ENCODE measurements around the gene C1orf159.

Gene C1orf159

GRCh38 chr1:1054971-1055370, 60.9 kb downstream of the C1orf159 start:
- Histone ChIP-seq H3K4me3 (no peak overlapping the region), H3K27ac (no peak overlapping the region)
- no peak for DNase-seq (ENCODE audit: low spot score)
- TF ChIP-seq, protein P1, sequence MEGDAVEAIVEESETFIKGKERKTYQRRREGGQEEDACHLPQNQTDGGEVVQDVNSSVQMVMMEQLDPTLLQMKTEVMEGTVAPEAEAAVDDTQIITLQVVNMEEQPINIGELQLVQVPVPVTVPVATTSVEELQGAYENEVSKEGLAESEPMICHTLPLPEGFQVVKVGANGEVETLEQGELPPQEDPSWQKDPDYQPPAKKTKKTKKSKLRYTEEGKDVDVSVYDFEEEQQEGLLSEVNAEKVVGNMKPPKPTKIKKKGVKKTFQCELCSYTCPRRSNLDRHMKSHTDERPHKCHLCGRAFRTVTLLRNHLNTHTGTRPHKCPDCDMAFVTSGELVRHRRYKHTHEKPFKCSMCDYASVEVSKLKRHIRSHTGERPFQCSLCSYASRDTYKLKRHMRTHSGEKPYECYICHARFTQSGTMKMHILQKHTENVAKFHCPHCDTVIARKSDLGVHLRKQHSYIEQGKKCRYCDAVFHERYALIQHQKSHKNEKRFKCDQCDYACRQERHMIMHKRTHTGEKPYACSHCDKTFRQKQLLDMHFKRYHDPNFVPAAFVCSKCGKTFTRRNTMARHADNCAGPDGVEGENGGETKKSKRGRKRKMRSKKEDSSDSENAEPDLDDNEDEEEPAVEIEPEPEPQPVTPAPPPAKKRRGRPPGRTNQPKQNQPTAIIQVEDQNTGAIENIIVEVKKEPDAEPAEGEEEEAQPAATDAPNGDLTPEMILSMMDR (IDR thresholded peaks at IDR 0.05): no peak

DNA sequence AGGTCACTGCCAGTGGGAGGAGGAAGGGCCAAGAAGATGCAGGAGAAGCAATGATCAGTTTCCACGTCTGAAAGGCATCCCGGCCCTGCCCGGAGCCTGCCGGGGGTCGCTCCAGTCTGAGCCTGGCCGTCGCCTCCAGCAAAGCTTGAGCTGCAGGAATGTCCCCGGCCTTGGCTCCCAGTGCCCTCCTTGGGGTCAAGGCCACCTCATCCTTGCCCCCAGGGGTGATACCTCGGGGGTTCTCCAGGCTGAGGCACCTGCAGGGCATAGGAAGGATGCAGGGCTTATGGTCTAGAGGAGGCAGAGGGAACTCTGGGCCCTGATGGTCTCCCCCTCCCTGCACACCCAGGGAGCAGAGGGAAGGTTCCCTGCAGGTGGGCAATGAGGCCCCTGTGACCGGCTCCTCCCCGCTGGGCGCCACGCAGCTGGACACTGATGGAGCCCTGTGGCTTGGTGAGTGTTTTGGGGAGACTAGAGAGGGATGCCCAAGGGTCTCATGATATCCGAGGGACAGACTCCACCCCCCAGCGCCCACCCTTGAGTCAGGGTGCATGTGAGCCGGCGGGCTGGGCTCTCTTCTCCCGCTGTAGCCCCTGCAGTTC, 61.7 kb downstream of the C1orf159 start:
- H3K27ac ChIP-seq: no peak overlapping the region
- no peak overlapping the region for H3K4me3 ChIP-seq
- TF ChIP-seq, protein P1 (IDR thresholded peaks at IDR 0.05): no peak
- DNase-seq (ENCODE audit: low spot score): no peak

GRCh38 chr1:1053682-1054081, 62.2 kb downstream of the C1orf159 start:
- TF ChIP-seq, protein P1 (IDR thresholded peaks at IDR 0.05): no peak
- Histone ChIP-seq H3K27ac (no peak overlapping the region), H3K4me3 (no peak overlapping the region)
- no peak for DNase-seq (ENCODE audit: low spot score)

DNA sequence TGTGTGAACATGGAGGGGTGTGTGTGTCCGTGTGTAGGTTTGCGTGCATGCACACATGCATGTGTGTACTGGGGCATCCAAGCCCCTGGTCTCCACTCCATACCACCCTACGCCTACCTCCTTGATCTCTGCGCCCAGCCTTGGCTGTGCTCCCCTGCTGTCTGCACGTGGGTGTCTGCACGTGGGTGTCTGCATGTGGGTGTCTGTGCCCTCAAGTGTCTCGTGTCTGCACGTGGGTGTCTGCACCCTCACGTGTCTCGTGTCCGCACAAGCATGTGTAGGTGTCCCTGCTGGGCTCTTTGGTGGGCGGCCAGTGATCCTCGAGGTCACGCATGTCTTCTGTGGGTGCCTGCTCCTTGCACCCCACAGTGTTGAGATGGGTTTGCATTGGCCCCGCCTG, 62.9 kb downstream of the C1orf159 start:
- TF ChIP-seq, protein P1 (IDR thresholded peaks at IDR 0.05): no peak
- H3K4me3 ChIP-seq: no peak overlapping the region
- H3K27ac ChIP-seq: no peak overlapping the region
- DNase-seq (ENCODE audit: low spot score): no peak

DNA sequence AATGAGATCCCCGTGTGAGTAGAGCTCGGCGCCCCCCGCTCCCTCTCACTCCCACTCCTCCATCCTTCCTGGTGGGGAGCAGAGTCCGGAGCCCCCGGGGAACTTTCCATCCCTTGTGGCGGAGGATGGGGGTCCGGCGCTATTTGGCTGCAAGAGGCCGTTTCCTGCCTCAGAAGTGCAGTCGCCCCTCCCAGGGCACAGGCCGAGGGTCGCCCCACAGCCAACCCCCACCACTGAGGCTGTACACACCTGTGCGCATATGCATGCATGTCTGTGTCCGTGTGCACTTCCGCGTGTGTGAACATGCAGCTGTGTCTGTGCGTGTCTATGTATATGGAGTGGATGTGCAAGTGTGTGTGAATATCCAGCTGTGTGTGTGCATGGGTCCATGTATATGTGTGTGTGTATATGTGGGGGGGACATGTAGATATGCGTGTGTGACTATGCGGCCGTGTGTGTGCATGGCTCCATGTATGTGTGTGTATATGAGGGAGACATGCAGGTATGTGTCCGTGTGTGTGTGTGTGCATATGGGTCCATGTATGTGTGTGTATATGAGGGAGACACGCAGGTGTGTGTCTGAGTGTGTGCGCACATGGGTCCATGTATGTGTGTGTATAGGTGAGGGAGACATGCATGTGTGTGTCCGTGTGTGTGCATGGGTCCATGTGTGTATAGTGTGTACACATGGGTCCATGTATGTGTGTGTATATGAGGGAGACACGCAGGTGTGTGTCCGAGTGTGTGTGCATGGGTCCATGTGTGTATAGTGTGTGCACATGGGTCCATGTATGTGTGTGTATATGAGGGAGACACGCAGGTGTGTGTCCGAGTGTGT, 63.7 kb downstream of the C1orf159 start:
- no peak overlapping the region for H3K4me3 ChIP-seq
- H3K27ac ChIP-seq: no peak overlapping the region
- DNase-seq (ENCODE audit: low spot score): no peak
- TF ChIP-seq, protein P1 (IDR thresholded peaks at IDR 0.05): no peak

DNA sequence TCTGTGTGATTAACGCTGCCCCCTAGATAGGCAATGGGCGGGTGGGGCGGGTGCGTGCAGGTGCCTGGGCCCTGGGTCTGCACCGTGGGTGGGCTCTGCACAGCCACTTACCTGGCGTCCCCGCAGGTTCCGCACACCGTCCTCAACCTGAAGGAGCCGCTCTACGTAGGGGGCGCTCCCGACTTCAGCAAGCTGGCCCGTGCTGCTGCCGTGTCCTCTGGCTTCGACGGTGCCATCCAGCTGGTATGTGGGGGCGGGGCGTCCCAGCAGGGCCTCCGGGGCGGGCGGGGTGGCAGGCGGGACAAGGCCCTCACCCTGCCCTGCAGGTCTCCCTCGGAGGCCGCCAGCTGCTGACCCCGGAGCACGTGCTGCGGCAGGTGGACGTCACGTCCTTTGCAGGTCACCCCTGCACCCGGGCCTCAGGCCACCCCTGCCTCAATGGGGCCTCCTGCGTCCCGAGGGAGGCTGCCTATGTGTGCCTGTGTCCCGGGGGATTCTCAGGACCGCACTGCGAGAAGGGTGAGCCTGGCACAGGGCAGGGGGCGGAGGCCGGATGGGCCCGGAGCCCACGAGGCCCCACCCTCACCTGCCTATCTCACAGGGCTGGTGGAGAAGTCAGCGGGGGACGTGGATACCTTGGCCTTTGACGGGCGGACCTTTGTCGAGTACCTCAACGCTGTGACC, 64.6 kb downstream of the C1orf159 start:
- Histone ChIP-seq H3K4me3 (no peak overlapping the region), H3K27ac (no peak overlapping the region)
- no peak for DNase-seq (ENCODE audit: low spot score)
- TF ChIP-seq, protein P1 (IDR thresholded peaks at IDR 0.05): no peak
